ENCODE results near the gene ATP2A3. TPM values are rescaled to one million over a fixed set of nuclear protein-coding genes. Genes with fewer than 3 reads are reported as not detected.

The ATP2A3 gene
- total RNA-seq, 1 donor from 2014 or later: 1.6 TPM

DNA sequence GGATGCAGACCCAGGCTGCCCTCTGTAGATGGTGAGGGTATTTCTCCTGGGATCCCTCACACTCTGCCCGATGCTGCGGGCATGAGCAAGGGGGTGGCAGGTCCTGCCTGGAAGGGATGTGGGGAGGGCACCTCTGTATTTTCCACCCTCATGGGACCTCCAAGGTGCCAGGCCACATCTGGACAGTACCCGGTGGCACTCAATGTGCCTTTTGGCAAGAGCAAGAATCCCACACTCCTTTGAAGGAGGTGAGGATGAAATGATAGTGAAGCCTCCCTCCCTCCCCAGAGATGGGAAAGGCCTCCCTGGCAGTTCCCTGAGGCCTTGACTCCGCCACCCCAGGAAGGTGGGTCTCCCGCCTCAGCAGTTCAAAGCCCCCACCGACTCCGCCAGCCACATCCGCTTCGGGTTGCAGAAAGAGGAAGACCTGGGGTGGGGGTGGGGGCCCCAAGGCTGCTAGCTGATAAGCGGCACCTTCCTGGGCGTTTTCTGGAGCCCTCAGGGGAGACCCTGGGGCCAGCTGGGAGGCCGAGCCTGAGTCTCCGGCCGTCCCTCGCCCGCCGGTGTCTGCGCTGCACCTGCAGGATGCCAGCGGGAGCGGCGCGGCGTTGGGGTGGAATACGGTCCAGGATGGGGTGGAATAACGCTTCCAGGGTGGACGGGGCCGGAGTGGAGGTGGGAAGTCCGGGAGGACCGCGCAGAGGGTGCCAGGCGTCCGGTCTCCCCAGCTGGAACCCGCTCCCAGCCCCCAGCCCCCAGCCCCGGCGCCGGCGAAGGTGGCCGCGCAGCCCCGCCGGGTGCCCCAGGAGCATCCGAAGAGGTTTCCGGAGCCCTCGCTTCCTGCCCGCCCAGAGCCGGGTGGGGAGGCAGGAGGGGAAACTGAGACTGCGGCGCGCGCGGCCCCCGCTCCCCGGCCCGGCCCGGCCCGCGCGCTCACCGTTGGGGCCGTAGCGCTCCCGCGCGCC is 718 bp downstream of the ATP2A3 start:
- no peaks in the 10 kb centered on the region for H3K36me3 Mint-ChIP-seq (ENCODE audit: low read depth)

DNA sequence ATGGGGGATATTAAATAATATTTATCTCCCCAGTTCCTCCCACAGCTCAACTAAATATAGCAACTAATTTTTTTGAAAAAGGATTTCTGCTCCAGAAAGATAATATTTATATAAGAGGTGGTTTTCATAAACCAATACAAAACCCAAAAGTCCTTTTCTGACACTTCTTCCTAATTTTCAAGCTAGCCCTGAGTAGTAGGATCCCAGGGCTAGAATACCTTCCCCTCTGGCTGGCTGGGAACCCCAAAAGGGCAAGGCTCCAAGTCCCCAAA is 1.3 kb downstream of the ATP2A3 start:
- H3K4me1 Mint-ChIP-seq: peaks cover 4% of the 10 kb centered on the region
- no peak overlapping the region for H3K4me3 Mint-ChIP-seq
- no peaks in the 10 kb centered on the region for H3K9me3 Mint-ChIP-seq
- no peaks in the 10 kb centered on the region for H3K36me3 Mint-ChIP-seq (ENCODE audit: low read depth)
- TF ChIP-seq, protein P1, sequence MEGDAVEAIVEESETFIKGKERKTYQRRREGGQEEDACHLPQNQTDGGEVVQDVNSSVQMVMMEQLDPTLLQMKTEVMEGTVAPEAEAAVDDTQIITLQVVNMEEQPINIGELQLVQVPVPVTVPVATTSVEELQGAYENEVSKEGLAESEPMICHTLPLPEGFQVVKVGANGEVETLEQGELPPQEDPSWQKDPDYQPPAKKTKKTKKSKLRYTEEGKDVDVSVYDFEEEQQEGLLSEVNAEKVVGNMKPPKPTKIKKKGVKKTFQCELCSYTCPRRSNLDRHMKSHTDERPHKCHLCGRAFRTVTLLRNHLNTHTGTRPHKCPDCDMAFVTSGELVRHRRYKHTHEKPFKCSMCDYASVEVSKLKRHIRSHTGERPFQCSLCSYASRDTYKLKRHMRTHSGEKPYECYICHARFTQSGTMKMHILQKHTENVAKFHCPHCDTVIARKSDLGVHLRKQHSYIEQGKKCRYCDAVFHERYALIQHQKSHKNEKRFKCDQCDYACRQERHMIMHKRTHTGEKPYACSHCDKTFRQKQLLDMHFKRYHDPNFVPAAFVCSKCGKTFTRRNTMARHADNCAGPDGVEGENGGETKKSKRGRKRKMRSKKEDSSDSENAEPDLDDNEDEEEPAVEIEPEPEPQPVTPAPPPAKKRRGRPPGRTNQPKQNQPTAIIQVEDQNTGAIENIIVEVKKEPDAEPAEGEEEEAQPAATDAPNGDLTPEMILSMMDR (conservative IDR thresholded peaks at IDR 0.05): no peak
- no peak for DNase-seq (ENCODE audit: low read depth, low spot score)
- no peak overlapping the region for H3K27ac Mint-ChIP-seq (ENCODE audit: unreplicated experiment)
- peaks cover 71% of the 10 kb centered on the region for H3K27me3 Mint-ChIP-seq (ENCODE audit: low read depth)

More for the DNA sequence above, 718 bp downstream of the ATP2A3 start:
- TF ChIP-seq, protein P1 (conservative IDR thresholded peaks at IDR 0.05): no peak
- no peak for DNase-seq (ENCODE audit: low read depth, low spot score)
- Mint-ChIP-seq H3K4me3 (no peak overlapping the region), H3K4me1 (peaks cover 4% of the 10 kb centered on the region), H3K27me3 (ENCODE audit: low read depth) (peaks cover 73% of the 10 kb centered on the region), H3K9me3 (no peaks in the 10 kb centered on the region), H3K27ac (ENCODE audit: unreplicated experiment) (no peak overlapping the region)

DNA sequence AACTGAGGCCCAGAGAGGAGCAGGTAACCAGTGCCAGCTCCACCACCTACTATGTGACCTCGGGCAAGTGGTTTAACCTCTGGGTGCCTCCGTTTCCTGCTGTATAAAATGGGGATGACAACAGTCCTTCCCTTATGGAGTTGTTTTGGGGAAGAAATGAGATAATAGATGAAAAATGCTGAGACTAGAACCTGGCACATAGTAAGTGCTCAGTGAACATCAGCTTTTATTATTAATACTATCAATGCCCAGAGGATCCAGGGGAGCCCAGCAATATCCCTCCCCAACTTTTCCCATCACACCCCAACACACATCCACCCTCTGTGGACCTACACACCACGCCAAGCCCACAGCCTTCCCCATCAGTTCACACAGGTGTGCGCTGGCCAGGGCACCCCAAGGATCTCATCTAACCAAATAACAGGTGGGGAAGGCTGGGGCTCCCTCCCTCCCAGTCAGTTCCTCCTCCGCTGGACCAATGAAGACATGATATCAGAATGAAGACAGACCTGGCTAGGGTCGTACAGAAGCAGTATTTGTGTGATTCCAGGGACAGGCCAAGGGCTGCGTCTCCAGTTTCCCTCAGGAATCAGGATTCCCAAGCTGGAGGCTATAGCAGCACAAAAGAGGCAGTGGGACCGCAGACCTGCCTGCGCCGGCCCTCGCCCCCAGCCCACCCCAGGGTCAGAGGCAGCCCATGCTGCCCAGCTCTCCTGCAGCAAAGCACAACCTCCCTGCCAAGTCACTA is 1.8 kb downstream of the ATP2A3 start:
- Mint-ChIP-seq H3K27me3 (ENCODE audit: low read depth) (peaks cover 67% of the 10 kb centered on the region), H3K27ac (ENCODE audit: unreplicated experiment) (no peak overlapping the region), H3K36me3 (ENCODE audit: low read depth) (no peaks in the 10 kb centered on the region), H3K9me3 (no peaks in the 10 kb centered on the region), H3K4me3 (no peak overlapping the region), H3K4me1 (peaks cover 4% of the 10 kb centered on the region)
- no peak for DNase-seq (ENCODE audit: low read depth, low spot score)
- TF ChIP-seq, protein P1 (conservative IDR thresholded peaks at IDR 0.05): no peak

DNA sequence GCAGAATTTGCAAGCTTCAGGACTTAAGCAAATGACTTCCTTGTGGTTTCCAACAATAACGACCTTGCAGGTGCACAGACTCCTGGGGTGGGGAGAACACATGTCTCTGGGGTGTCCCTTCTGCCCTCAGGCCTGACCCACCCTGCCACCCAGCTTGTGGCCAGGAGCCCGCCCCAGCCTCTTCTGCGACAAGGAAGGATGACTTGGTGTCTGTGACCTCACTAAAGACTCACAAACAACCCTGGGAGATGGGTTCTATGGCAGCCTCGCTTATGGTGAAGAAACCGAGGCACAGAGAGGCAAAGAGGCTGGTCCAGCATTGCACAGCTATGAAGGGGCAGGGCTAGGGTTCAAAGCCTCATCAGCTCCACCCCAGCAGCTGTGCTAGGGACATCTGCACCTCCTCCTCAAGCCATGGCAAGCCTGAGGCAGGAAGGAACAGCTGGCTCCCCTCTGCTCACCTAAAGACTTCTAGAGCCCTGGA is 2.6 kb downstream of the ATP2A3 start:
- Mint-ChIP-seq H3K9me3 (no peaks in the 10 kb centered on the region), H3K27me3 (ENCODE audit: low read depth) (peaks cover 61% of the 10 kb centered on the region), H3K27ac (ENCODE audit: unreplicated experiment) (no peak overlapping the region), H3K36me3 (ENCODE audit: low read depth) (no peaks in the 10 kb centered on the region), H3K4me3 (no peak overlapping the region), H3K4me1 (peaks cover 4% of the 10 kb centered on the region)
- DNase-seq (ENCODE audit: low read depth, low spot score): no peak
- TF ChIP-seq, protein P1 (conservative IDR thresholded peaks at IDR 0.05): no peak

DNA sequence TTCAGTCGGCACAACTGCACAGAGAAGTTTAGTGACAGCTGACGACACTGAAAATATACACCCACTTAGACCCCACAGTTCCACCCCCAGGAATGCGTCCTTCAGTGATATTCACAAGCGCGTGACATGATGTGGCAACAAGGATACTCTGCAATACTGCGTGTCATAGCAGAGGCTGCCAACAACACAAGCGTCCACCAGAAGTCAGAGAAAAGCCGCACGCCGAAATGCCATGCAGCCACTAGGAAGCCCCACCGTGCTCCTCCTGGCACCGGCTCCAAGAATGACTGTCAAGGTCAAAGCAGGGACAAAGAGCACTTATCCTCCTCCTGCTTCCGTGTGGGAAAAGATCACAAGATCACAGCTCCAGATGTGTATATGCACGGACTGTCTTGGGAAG is 3.5 kb downstream of the ATP2A3 start:
- TF ChIP-seq, protein P1 (conservative IDR thresholded peaks at IDR 0.05): no peak
- H3K9me3 Mint-ChIP-seq: no peaks in the 10 kb centered on the region
- DNase-seq (ENCODE audit: low read depth, low spot score): no peak
- H3K27ac Mint-ChIP-seq (ENCODE audit: unreplicated experiment): no peak overlapping the region
- H3K27me3 Mint-ChIP-seq (ENCODE audit: low read depth): peaks cover 54% of the 10 kb centered on the region
- peaks cover 4% of the 10 kb centered on the region for H3K4me1 Mint-ChIP-seq
- no peaks in the 10 kb centered on the region for H3K36me3 Mint-ChIP-seq (ENCODE audit: low read depth)
- H3K4me3 Mint-ChIP-seq: no peak overlapping the region

Data from neural crest cell (in vitro differentiated cells).